ENCODE data around the gene CCDC197. TPM values are rescaled to one million over a fixed set of nuclear protein-coding genes. Genes with fewer than 3 reads are reported as not detected.

CCDC197 gene
- total and polyA plus RNA-seq, 2 donors (not counting 1 experiment from before 2014, with no cell fraction given), result not detected

DNA sequence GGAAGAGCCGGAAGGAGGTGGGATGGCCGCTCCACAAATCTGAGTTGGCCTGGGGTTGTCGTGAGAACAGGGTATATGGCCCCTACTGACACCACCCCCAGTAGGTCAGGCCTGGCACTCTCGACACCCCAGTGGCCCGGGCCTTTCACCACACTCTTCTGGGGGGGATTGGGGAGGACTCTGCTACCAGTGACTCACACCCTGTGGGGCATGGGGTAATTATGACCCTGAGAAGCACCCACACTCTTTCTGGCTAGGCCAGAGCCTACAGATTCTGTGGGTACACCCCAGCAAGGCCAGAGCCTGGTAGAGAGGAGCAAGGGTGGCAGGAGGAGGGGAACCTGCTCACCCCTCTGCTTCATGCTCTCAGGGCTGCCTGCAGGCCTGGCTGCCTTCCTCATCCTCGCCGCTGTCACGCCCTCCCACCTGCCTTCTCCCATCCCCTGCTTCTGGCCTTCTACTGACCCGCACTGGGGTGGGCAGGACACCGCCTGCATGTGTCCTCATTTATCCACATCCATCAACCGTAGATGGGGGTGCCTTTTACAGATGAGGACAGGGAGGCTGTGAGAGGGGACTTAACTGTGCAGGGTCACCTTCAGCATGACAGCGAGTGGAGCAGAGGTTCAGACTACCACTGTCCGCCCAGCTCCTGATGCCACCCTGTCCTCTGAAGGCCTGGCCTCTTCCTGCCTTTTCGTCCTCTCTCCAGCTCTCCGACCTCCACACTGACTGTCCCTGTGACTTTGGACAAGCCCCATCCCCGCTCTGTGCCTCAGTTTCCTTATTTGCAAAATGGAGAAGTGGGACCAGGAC lies 39.1 kb upstream of the CCDC197 start:
- Histone ChIP-seq H3K9ac (ENCODE audit: low read length) (no peak overlapping the region), H4K20me1 (ENCODE audit: control insufficient read depth, insufficient read depth, low read length, poor library complexity, severe bottlenecking) (no peaks in the 10 kb centered on the region), H3K9me3 (ENCODE audit: control extremely low read depth in 1 of 3, control insufficient read depth in 2 of 3, insufficient read depth in 1 of 3, low read length in 2 of 3) (no peaks in the 10 kb centered on the region), H3K79me2 (ENCODE audit: control insufficient read depth, insufficient read depth, low read length) (peaks cover 10% of the 10 kb centered on the region), H3K27me3 (replicated peaks in 1 of 4; ENCODE audit: control extremely low read depth in 1 of 4, control insufficient read depth in 3 of 4, insufficient read depth in 4 of 4, low read length in 3 of 4) (no peaks in the 10 kb centered on the region), H3K27ac (ENCODE audit: low read length in 2 of 2) (peak overlapping the region in 1 of 2 donors; percentile 75), H2AFZ (ENCODE audit: insufficient read depth, low read depth, low read length, poor library complexity, severe bottlenecking) (no peak overlapping the region), H3K4me3 (ENCODE audit: control extremely low read depth in 1 of 5, extremely low read depth in 1 of 5, insufficient read depth in 1 of 5, low read depth in 2 of 5, low read length in 4 of 5) (no peak overlapping the region), H3K4me2 (replicated peaks; ENCODE audit: low read depth, low read length, poor library complexity, severe bottlenecking) (peak overlapping the region; percentile 72), H3K36me3 (replicated peaks in 1 of 2; ENCODE audit: control extremely low read depth in 1 of 2, control insufficient read depth in 1 of 2, extremely low read depth in 1 of 2, insufficient read depth in 2 of 2, low read length in 1 of 2) (no peaks in the 10 kb centered on the region), H3K4me1 (ENCODE audit: control insufficient read depth in 2 of 2, insufficient read depth in 2 of 2, low read length in 2 of 2) (peaks cover 89 to 97% of the 10 kb centered on the region in 2 donors)
- no peak for TF ChIP-seq EZH2 (IDR thresholded peaks at IDR 0.05; ENCODE audit: borderline replicate concordance, insufficient read depth, low read depth, low read length, poor library complexity, severe bottlenecking)
- TF ChIP-seq, protein P1, sequence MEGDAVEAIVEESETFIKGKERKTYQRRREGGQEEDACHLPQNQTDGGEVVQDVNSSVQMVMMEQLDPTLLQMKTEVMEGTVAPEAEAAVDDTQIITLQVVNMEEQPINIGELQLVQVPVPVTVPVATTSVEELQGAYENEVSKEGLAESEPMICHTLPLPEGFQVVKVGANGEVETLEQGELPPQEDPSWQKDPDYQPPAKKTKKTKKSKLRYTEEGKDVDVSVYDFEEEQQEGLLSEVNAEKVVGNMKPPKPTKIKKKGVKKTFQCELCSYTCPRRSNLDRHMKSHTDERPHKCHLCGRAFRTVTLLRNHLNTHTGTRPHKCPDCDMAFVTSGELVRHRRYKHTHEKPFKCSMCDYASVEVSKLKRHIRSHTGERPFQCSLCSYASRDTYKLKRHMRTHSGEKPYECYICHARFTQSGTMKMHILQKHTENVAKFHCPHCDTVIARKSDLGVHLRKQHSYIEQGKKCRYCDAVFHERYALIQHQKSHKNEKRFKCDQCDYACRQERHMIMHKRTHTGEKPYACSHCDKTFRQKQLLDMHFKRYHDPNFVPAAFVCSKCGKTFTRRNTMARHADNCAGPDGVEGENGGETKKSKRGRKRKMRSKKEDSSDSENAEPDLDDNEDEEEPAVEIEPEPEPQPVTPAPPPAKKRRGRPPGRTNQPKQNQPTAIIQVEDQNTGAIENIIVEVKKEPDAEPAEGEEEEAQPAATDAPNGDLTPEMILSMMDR (IDR thresholded peaks at IDR 0.05), result no peak
- 94% methylated on average over 13 of the region's 16 CpGs for WGBS (ENCODE audit: insufficient coverage)
- ChIA-PET CTCF (interaction anchor here (1.0 to 37.7 kb wide), 4 partner anchors 12 to 43 kb away, joined by 6 to 1036 read pairs (median 64); no protein-coding TSS in a partner anchor), POLR2A (interaction anchor here (0.8 to 3.3 kb wide), 3 partner anchors 10 to 18 kb away, joined by 3 to 12 read pairs (median 3); no protein-coding TSS in a partner anchor)
- H3K9me3 Mint-ChIP-seq (ENCODE audit: insufficient read depth), result no peaks in the 10 kb centered on the region
- no peak for DNase-seq
- no peak for ATAC-seq (ENCODE audit: low read depth)
- intact Hi-C loops (cut with micrococcal nuclease), result loop anchor here (5.0 kb wide), 1 partner anchor 174 kb away; no protein-coding TSS in a partner anchor
- peaks cover 86% of the 10 kb centered on the region for H3K4me1 Mint-ChIP-seq
- H3K27ac Mint-ChIP-seq, result no peak overlapping the region
- H3K27me3 Mint-ChIP-seq, result no peaks in the 10 kb centered on the region
- H3K4me3 Mint-ChIP-seq, result no peak overlapping the region

Data from B cell (primary cell).